HepG2 (cell line): ENCODE data around the gene MX2. TPM values are rescaled to one million over a fixed set of nuclear protein-coding genes. Genes with fewer than 3 reads are reported as not detected.

Source experiments
- ATAC-seq: fragments of 200-7000 bp; cut with Tn5 transposase; 3 replicates; pipeline ENCODE4 v1.9.1; 2020; ENCODE audit warnings: mild to moderate bottlenecking, moderate library complexity
- BruUV-seq: library from RNA; stranded (reverse); fragments of 400-500 nt; replicated peaks from 2 replicates; lab custom pipeline; 2021; lab: Mats Ljungman, UMichigan
- CTCF ChIA-PET: fragments of 300-600 bp; formaldehyde crosslinking; extraction: SDS; loops from one replicate; lab custom pipeline; 2021; ENCODE audit warnings: low total read pairs, inconsistent platforms, low intra/inter-chr PET ratio; lab: Yijun Ruan, JAX
- POLR2A ChIA-PET: fragments of 350-600 bp; sonication (Branson Sonifier 250); formaldehyde crosslinking; loops from one replicate; lab custom pipeline; 2020; ENCODE audit warnings: antibody characterized with exemption, inconsistent platforms; lab: Yijun Ruan, JAX
- DNase-seq: peaks from one replicate; pipeline ENCODE4 v3.0.0-alpha.2; 2015; ENCODE audit warnings: low spot score
- FAIRE-seq: peaks from 3 replicates; lab custom pipeline; 2011; peaks lifted over from hg19 to GRCh38; lab: Jason Lieb, UNC
- H2AFZ ChIP-seq: one replicate; pipeline ENCODE4 v1.6.1; 2011; ENCODE audit warnings: low read length, inconsistent platforms
- H3K27ac ChIP-seq: fragments of 300-600 bp; 3 replicates; pipeline ENCODE4 v1.8.0; 2011; ENCODE audit warnings: mixed run types, mild to moderate bottlenecking, mixed read lengths, low read length, inconsistent platforms; ENCODE audit not compliant: insufficient read depth; ENCODE audit errors: extremely low read length
- H3K27me3 ChIP-seq, 2 experiments: fragments of 200-600 bp in 1 of 2; 2 replicates in 1 of 2; 3 replicates in 1 of 2; pipeline versions ENCODE4 v1.6.0 to v1.8.0; 2011; ENCODE audit warnings: low read length in 2 of 2, mild to moderate bottlenecking in 2 of 2, moderate library complexity in 2 of 2, inconsistent platforms in 1 of 2; ENCODE audit not compliant: insufficient read depth in 2 of 2, control insufficient read depth in 1 of 2
- H3K36me3 ChIP-seq, 2 experiments: fragments of 200-600 bp in 1 of 2; replicated peaks in 1 of 2; 2 replicates in 1 of 2; 3 replicates in 1 of 2; pipeline versions ENCODE4 v1.5.1 to v1.8.0; 2011; ENCODE audit warnings: low read length in 2 of 2, inconsistent platforms in 1 of 2; ENCODE audit not compliant: insufficient read depth in 2 of 2, control insufficient read depth in 1 of 2
- H3K4me1 ChIP-seq: 2 replicates; pipeline ENCODE4 v1.5.1; 2012; ENCODE audit warnings: low read length, inconsistent platforms; ENCODE audit not compliant: insufficient read depth
- H3K4me2 ChIP-seq: 2 replicates; pipeline ENCODE4 v1.6.0; 2011; ENCODE audit warnings: low read depth, low read length, inconsistent platforms
- H3K4me3 ChIP-seq, 3 experiments: fragments of 200-600 bp in 1 of 3; sonication (generic), shearing (Covaris generic) in 1 of 3; replicated peaks in 1 of 3; 2 replicates each; pipeline ENCODE4 v1.5.1; 2011 to 2016; ENCODE audit warnings: low read length in 3 of 3, inconsistent platforms in 2 of 3, low read depth in 2 of 3, mild to moderate bottlenecking in 2 of 3, control low read depth in 1 of 3, mixed read lengths in 1 of 3; ENCODE audit not compliant: insufficient read depth in 1 of 3
- H3K79me2 ChIP-seq: one replicate; pipeline ENCODE4 v1.6.1; 2011; ENCODE audit warnings: low read length, inconsistent platforms; ENCODE audit not compliant: insufficient read depth
- H3K9ac ChIP-seq: 2 replicates; pipeline ENCODE4 v1.6.0; 2011; ENCODE audit warnings: mild to moderate bottlenecking, low read depth, low read length, inconsistent platforms; ENCODE audit not compliant: insufficient read depth
- H3K9me3 ChIP-seq: 2 replicates; pipeline ENCODE4 v1.5.1; 2012; ENCODE audit warnings: mild to moderate bottlenecking, low read length
- H4K20me1 ChIP-seq: 2 replicates; pipeline ENCODE4 v1.6.0; 2011; ENCODE audit warnings: inconsistent platforms, mild to moderate bottlenecking, low read length, moderate library complexity; ENCODE audit not compliant: insufficient read depth
- SNRNP70 ChIP-seq: fragments of 200-400 bp; formaldehyde crosslinking; IDR thresholded peaks from 2 replicates; pipeline ENCODE4 v1.6.1; 2017; ENCODE audit warnings: mild to moderate bottlenecking, low read depth, low read length, moderate library complexity
- TBX3 ChIP-seq: fragments of 450-650 bp; IDR thresholded peaks from 2 replicates; pipeline ENCODE4 v1.6.1; 2017; ENCODE audit warnings: antibody characterized with exemption, mild to moderate bottlenecking, inconsistent platforms, borderline replicate concordance
- THAP7 ChIP-seq: sonication (generic); formaldehyde crosslinking; IDR thresholded peaks from 2 replicates; pipeline ENCODE4 v1.8.1; 2023; ENCODE audit warnings: mild to moderate bottlenecking, missing genetic modification reagents
- ZBTB25 ChIP-seq: IDR thresholded peaks from 2 replicates; pipeline ENCODE4 v1.6.1; 2018; ENCODE audit warnings: missing genetic modification reagents
- ZFP62 ChIP-seq: sonication (generic); formaldehyde crosslinking; IDR thresholded peaks from 2 replicates; pipeline ENCODE4 v1.4.0; 2020; ENCODE audit warnings: missing genetic modification reagents
- ZNF136 ChIP-seq: sonication (generic); formaldehyde crosslinking; IDR thresholded peaks from 2 replicates; pipeline ENCODE4 v1.8.1; 2022; ENCODE audit warnings: low read depth, mild to moderate bottlenecking, moderate library complexity, missing genetic modification reagents
- ZNF546 ChIP-seq: sonication (generic); formaldehyde crosslinking; conservative IDR thresholded peaks from 2 replicates; pipeline ENCODE4 v1.8.1; 2023; ENCODE audit warnings: mild to moderate bottlenecking, missing genetic modification reagents
- ZNF782 ChIP-seq: sonication (generic); formaldehyde crosslinking; IDR thresholded peaks from 2 replicates; pipeline ENCODE4 v1.4.0; 2020; ENCODE audit warnings: missing genetic modification reagents, mild to moderate bottlenecking, borderline replicate concordance
- ZNF790 ChIP-seq: sonication (generic); formaldehyde crosslinking; IDR thresholded peaks from 2 replicates; pipeline ENCODE4 v1.8.0; 2022; ENCODE audit warnings: missing genetic modification reagents, mild to moderate bottlenecking, borderline replicate concordance
- WGBS: methylation state at CpG from one replicate; pipeline ENCODE4 v1.1.6; 2017; ENCODE audit warnings: low lambda C conversion rate; 5-methylcytosine and 5-hydroxymethylcytosine counted together
- in situ Hi-C: cut with HindIII; loops from 2 replicates; pipeline ENCODE4 v1.10.0; 2017; ENCODE audit warnings: low pct_unique_long_range_greater_than_20kb; ENCODE audit not compliant: extremely low pct_ligation_motif_present
- intact Hi-C: fragments of 100-400 bp; cut with micrococcal nuclease; formaldehyde crosslinking; loops from one replicate; pipeline ENCODE4 v1.10.0; 2022; ENCODE audit not compliant: unreplicated experiment
- polyA plus RNA-seq, 8 experiments: library from polyadenylated mRNA; depleted of rRNA in 3 of 8; stranded (reverse) in 7 of 8; unstranded in 1 of 8; fragments of >200 nt; fragmentation: Illumina TruSeq in 4 of 8; extraction: Trizol in 4 of 8; gene quantifications; 2 replicates each; pipeline versions ENCODE4 v1.2.1 to v1.2.3, GENCODE V29; 2011 to 2016; ENCODE audit warnings: low read depth in 4 of 8, missing spikeins in 1 of 8, mixed read lengths in 1 of 8; ENCODE audit not compliant: insufficient read depth in 1 of 8
- total RNA-seq, 5 experiments: library from RNA; depleted of rRNA; stranded (reverse); fragments of >200 nt; fragmentation: Illumina TruSeq; extraction: Trizol; gene quantifications; 2 replicates each; pipeline ENCODE4 v1.2.3, GENCODE V29; 2016; ENCODE audit warnings: low read depth in 1 of 5

MX2 gene
- total and polyA plus RNA-seq, 2 of the 13 experiments (the other 11 are each of a cell fraction or from before 2014, with no cell fraction given) = 24.0 to 35.7 TPM

DNA sequence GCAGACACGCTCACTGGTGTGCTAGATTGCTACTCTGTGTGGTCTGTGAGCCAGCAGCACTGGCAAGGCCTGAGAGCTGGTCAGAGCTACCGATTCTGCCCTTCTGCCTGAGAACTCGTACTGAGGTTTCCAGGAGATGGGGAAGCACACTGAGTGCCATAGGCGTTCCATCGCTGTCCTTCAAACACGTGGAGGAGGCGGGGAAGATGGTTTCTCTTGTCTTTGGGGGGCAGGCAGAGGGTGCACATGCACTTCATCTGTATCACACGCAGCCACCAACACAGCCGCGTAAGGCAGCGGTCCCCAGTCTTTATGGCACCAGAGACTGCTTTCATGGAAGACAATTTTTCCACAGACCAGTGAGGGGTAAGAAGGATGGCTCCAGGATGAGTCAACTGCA is 40.4 kb downstream of the MX2 start (continued):
- TF ChIP-seq TBX3 = no peak

- POLR2A ChIA-PET = no interaction called here
- Histone ChIP-seq H4K20me1 (no peaks in the 10 kb centered on the region), H3K27ac (no peak overlapping the region), H3K4me2 (no peak overlapping the region), H3K27me3 (no peaks in the 10 kb centered on the region), H3K9me3 (no peaks in the 10 kb centered on the region), H3K79me2 (no peaks in the 10 kb centered on the region), H3K4me3 (no peak overlapping the region), H3K9ac (no peak overlapping the region), H3K4me1 (no peaks in the 10 kb centered on the region), H2AFZ (no peak overlapping the region), H3K36me3 (peaks cover 5 to 25% of the 10 kb centered on the region in 2 experiments; a peak in 3 of 5 replicates)
- CTCF ChIA-PET = no interaction called here
- TF ChIP-seq ZNF136 (CRISPR knock-in tag) = no peak
- no peak for TF ChIP-seq SNRNP70
- intact Hi-C loops = no loop called here
- no TSS peak for BruUV-seq
- DNase-seq = no peak
- 90% methylated on average over 7 of the region's 10 CpGs for WGBS
- in situ Hi-C loops = no loop called here
- FAIRE-seq = no peak
- no peak for ATAC-seq
Measured at GRCh38 chr21:41402796-41403195, 41.0 kb downstream of the MX2 start.

DNA sequence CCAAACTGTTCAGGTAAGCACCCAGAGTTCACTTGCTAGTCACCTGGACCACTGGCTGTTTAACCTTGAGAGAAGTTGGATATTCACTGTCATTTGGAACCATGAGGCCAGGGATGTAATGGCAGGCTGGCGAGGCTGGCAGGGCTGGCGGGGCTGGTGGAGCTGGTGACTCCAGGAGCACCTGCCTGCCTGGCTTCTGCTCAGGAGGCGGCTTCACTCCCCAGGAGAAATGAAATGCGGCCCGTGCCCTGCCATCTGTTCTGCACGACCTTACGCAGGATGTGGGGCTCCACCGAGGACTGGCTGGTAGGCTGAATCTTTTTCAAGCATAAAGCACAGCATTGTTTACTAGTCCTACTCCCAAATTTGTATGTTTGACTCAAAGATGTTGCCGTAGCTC is 41.5 kb downstream of the MX2 start:
- ATAC-seq (no peak), DNase-seq (no peak), FAIRE-seq (no peak)
- Histone ChIP-seq H3K79me2 (no peaks in the 10 kb centered on the region), H3K9ac (no peak overlapping the region), H3K27me3 (no peaks in the 10 kb centered on the region), H3K36me3 (peaks cover 5 to 25% of the 10 kb centered on the region in 2 experiments; a peak in 3 of 5 replicates), H3K4me2 (no peak overlapping the region), H2AFZ (no peak overlapping the region), H3K9me3 (no peaks in the 10 kb centered on the region), H4K20me1 (no peaks in the 10 kb centered on the region), H3K4me3 (no peak overlapping the region), H3K4me1 (no peaks in the 10 kb centered on the region), H3K27ac (no peak overlapping the region)
- TF ChIP-seq ZNF782 (CRISPR knock-in tag) = no peak
- TF ChIP-seq ZNF546 (CRISPR knock-in tag) = no peak
- no peak for TF ChIP-seq ZBTB25
- no peak for TF ChIP-seq ZNF790 (CRISPR knock-in tag)
- TF ChIP-seq THAP7 (CRISPR knock-in tag) = no peak
- TF ChIP-seq ZFP62 = no peak
- intact Hi-C loops = no loop called here
- in situ Hi-C loops = no loop called here
- ChIA-PET POLR2A (no interaction called here), CTCF (no interaction called here)
- WGBS = 93% methylated on average over 6 of the region's 9 CpGs
- no TSS peak for BruUV-seq
